Bone marrow (tissue), 2 donors: ENCODE results near the gene MID1IP1.
A peak's percentile ranks its signal among the peaks of the same experiment; 100 is the strongest.

ENCODE experiments used
- DNase-seq, 2 donors: peaks; one replicate each; lab custom pipeline; 2025; lab: John Stamatoyannopoulos, UW

MID1IP1 gene

GRCh38 chrX:38800981-38801845 is at the start of gene MID1IP1:
TSS of gene MID1IP1 (plus strand) at chrX:38801459. CDS start at chrX:38804947, 3,488 bp downstream.
- DNase-seq = peak; percentile 48 to 72

- DNase-seq = no peak
Observed at GRCh38 chrX:38754102-38754790, 47.0 kb upstream of the MID1IP1 start.

- no peak for DNase-seq
Observed at GRCh38 chrX:38754818-38755718, 46.2 kb upstream of the MID1IP1 start.

GRCh38 chrX:38760883-38761282 is 40.4 kb upstream of the MID1IP1 start:
- DNase-seq = no peak

GRCh38 chrX:38768079-38768478 is 33.2 kb upstream of the MID1IP1 start:
- peak in 1 of 2 donors; percentile 22 for DNase-seq

GRCh38 chrX:38770152-38770551 is 31.1 kb upstream of the MID1IP1 start:
- DNase-seq = no peak

GRCh38 chrX:38774249-38774648 is 27.0 kb upstream of the MID1IP1 start:
- DNase-seq = no peak

GRCh38 chrX:38796946-38797345 is 4.3 kb upstream of the MID1IP1 start:
- DNase-seq = no peak

GRCh38 chrX:38798956-38799355 is 2.3 kb upstream of the MID1IP1 start:
- DNase-seq = no peak

GRCh38 chrX:38799995-38800580 is 1.2 kb upstream of the MID1IP1 start:
- DNase-seq = peak in 1 of 2 donors; percentile 3

GRCh38 chrX:38803243-38803587 is 2.0 kb downstream of the MID1IP1 start:
- DNase-seq = no peak

GRCh38 chrX:38803588-38804431 is 2.6 kb downstream of the MID1IP1 start:
- DNase-seq = peak; percentile 11 to 47

GRCh38 chrX:38804432-38804681 is 3.1 kb downstream of the MID1IP1 start:
- DNase-seq = no peak

GRCh38 chrX:38804682-38805431 is 3.6 kb downstream of the MID1IP1 start:
- peak in 1 of 2 donors; percentile 14 for DNase-seq

- DNase-seq = peak; percentile 29 to 63
Observed at GRCh38 chrX:38805432-38806389, 4.5 kb downstream of the MID1IP1 start.

GRCh38 chrX:38806875-38807621 is 5.8 kb downstream of the MID1IP1 start:
- DNase-seq = peak in 1 of 2 donors; percentile 7

- no peak for DNase-seq
Observed at GRCh38 chrX:38807873-38808272, 6.6 kb downstream of the MID1IP1 start.

GRCh38 chrX:38811515-38812243 is 10.4 kb downstream of the MID1IP1 start:
- no peak for DNase-seq
